HFFc6 (cell line): ENCODE measurements around the gene TJP1. TPM values are rescaled to one million over a fixed set of nuclear protein-coding genes. Genes with fewer than 3 reads are reported as not detected.

Experiments
- DNase-seq: peaks from one replicate; pipeline ENCODE4 v3.0.0-alpha.2; 2018
- H3K27ac Mint-ChIP-seq: 2 replicates; pipeline ENCODE4 v1.8.0; 2020; ENCODE audit warnings: mild to moderate bottlenecking, mixed read lengths
- H3K27me3 Mint-ChIP-seq: 2 replicates; pipeline ENCODE4 v1.8.0; 2021; ENCODE audit warnings: mild to moderate bottlenecking, moderate library complexity, mixed read lengths; ENCODE audit not compliant: insufficient read depth
- H3K36me3 Mint-ChIP-seq: 2 replicates; pipeline ENCODE4 v1.8.0; 2021; ENCODE audit warnings: low read depth, mixed read lengths
- H3K4me1 Mint-ChIP-seq: 2 replicates; pipeline ENCODE4 v1.8.0; 2020; ENCODE audit warnings: low read depth, mixed read lengths
- H3K4me3 Mint-ChIP-seq: 2 replicates; pipeline ENCODE4 v1.8.0; 2020; ENCODE audit warnings: mild to moderate bottlenecking, moderate library complexity, mixed read lengths
- H3K9me3 Mint-ChIP-seq: 2 replicates; pipeline ENCODE4 v1.8.0; 2020; ENCODE audit warnings: mild to moderate bottlenecking, mixed read lengths
- CTCF ChIP-seq: fragments of 200-600 bp; sonication (generic); IDR thresholded peaks from 2 replicates; pipeline ENCODE4 v1.5.0; 2021; ENCODE audit warnings: antibody characterized with exemption, mild to moderate bottlenecking
- total RNA-seq, 6 experiments: library from RNA; stranded (reverse); fragmentation: NEBNext Ultra II Directional; extraction: Animal tissue kit (Norgen Biotek cat#: 25700); gene quantifications; 2 replicates in 1 of 6; 3 replicates in 5 of 6; pipeline ENCODE4 v1.2.3, GENCODE V29; 2021

The TJP1 gene
- total RNA-seq, 6 experiments from 2014 or later = 60.1 to 76.3 (median 70.4) TPM

- Mint-ChIP-seq H3K27me3 (no peaks in the 10 kb centered on the region), H3K27ac (no peak overlapping the region), H3K4me1 (peaks cover 64% of the 10 kb centered on the region), H3K4me3 (no peak overlapping the region), H3K9me3 (no peaks in the 10 kb centered on the region), H3K36me3 (peaks cover 4% of the 10 kb centered on the region; the same call in 1 of the 2 replicates)
- DNase-seq = no peak
- TF ChIP-seq CTCF = no peak
Observed at GRCh38 chr15:29805708-29806104, 16.6 kb downstream of the TJP1 start.

- H3K36me3 Mint-ChIP-seq = peaks cover 9% of the 10 kb centered on the region; the same call in 1 of the 2 replicates
- no peaks in the 10 kb centered on the region for H3K9me3 Mint-ChIP-seq
- peak; percentile 62 for DNase-seq
- H3K4me3 Mint-ChIP-seq = no peak overlapping the region
- peaks cover 67% of the 10 kb centered on the region for H3K4me1 Mint-ChIP-seq
- no peak for TF ChIP-seq CTCF
- no peaks in the 10 kb centered on the region for H3K27me3 Mint-ChIP-seq
- peak overlapping the region; percentile 30 for H3K27ac Mint-ChIP-seq
Observed at GRCh38 chr15:29805043-29805707, 17.1 kb downstream of the TJP1 start.

- Mint-ChIP-seq H3K9me3 (no peaks in the 10 kb centered on the region), H3K27me3 (no peaks in the 10 kb centered on the region; the same call in 1 of the 2 replicates), H3K4me1 (peaks cover 71% of the 10 kb centered on the region), H3K4me3 (no peak overlapping the region), H3K36me3 (peaks cover 23% of the 10 kb centered on the region), H3K27ac (no peak overlapping the region)
- no peak for DNase-seq
- TF ChIP-seq CTCF = no peak
Observed at GRCh38 chr15:29802411-29802810, 19.9 kb downstream of the TJP1 start.

- DNase-seq = no peak
- no peak for TF ChIP-seq CTCF
- Mint-ChIP-seq H3K36me3 (peaks cover 37% of the 10 kb centered on the region), H3K9me3 (no peaks in the 10 kb centered on the region; the same call in 1 of the 2 replicates), H3K4me1 (peaks cover 61% of the 10 kb centered on the region), H3K27ac (peak overlapping the region; percentile 70), H3K4me3 (peak overlapping the region; percentile 63), H3K27me3 (no peaks in the 10 kb centered on the region; the same call in 1 of the 2 replicates)
Observed at GRCh38 chr15:29800491-29801366, 21.5 kb downstream of the TJP1 start.

- Mint-ChIP-seq H3K4me1 (peaks cover 56% of the 10 kb centered on the region), H3K4me3 (no peak overlapping the region), H3K36me3 (peaks cover 41% of the 10 kb centered on the region), H3K27me3 (no peaks in the 10 kb centered on the region; the same call in 1 of the 2 replicates), H3K9me3 (no peaks in the 10 kb centered on the region; the same call in 1 of the 2 replicates), H3K27ac (no peak overlapping the region)
- no peak for DNase-seq
- no peak for TF ChIP-seq CTCF
Observed at GRCh38 chr15:29799859-29800258, 22.4 kb downstream of the TJP1 start.
